PFSK-1 (cell line): Measurements from ENCODE around the gene STIM1.

Experiments
- POLR2AphosphoS5 ChIP-seq: IDR thresholded peaks from 2 replicates; pipeline ENCODE4 v1.6.1; 2012; ENCODE audit warnings: low read depth, mild to moderate bottlenecking, control low read depth, low read length, moderate library complexity
- TAF1 ChIP-seq: IDR thresholded peaks from 2 replicates; pipeline ENCODE4 v1.6.1; 2012; ENCODE audit warnings: low read length, control low read depth, borderline replicate concordance; ENCODE audit not compliant: insufficient read depth
- TF ChIP-seq, protein P1 (sequence below), 2 experiments: IDR thresholded peaks; 2 replicates each; pipeline versions ENCODE4 v1.6.1 to v1.8.0; 2011 to 2012; ENCODE audit warnings: low read depth in 2 of 2, low read length in 2 of 2, control low read depth in 1 of 2, inconsistent platforms in 1 of 2, mild to moderate bottlenecking in 1 of 2, moderate library complexity in 1 of 2; ENCODE audit not compliant: insufficient read depth in 1 of 2

DNA sequence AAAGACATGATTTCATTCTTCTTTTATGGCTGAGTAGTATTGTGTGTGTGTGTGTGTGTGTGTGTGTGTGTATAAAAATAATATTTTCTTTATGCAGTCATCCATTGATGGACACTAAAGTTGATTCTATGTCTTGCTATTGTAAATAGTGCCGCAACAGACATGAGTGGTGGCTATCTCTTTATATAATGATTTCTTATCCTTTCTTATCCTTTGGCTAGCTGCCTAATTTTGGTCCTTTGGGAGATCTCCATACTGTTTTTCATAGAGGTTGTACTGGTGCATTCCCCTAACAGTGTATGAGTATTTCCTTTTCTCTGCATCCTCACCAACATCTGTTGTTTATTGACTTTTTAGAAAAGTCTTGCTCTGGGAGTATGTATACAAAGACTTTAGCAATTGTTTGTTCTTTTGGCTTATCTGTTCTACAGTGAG is 107.0 kb downstream of the STIM1 start:
- TF ChIP-seq, protein P1, sequence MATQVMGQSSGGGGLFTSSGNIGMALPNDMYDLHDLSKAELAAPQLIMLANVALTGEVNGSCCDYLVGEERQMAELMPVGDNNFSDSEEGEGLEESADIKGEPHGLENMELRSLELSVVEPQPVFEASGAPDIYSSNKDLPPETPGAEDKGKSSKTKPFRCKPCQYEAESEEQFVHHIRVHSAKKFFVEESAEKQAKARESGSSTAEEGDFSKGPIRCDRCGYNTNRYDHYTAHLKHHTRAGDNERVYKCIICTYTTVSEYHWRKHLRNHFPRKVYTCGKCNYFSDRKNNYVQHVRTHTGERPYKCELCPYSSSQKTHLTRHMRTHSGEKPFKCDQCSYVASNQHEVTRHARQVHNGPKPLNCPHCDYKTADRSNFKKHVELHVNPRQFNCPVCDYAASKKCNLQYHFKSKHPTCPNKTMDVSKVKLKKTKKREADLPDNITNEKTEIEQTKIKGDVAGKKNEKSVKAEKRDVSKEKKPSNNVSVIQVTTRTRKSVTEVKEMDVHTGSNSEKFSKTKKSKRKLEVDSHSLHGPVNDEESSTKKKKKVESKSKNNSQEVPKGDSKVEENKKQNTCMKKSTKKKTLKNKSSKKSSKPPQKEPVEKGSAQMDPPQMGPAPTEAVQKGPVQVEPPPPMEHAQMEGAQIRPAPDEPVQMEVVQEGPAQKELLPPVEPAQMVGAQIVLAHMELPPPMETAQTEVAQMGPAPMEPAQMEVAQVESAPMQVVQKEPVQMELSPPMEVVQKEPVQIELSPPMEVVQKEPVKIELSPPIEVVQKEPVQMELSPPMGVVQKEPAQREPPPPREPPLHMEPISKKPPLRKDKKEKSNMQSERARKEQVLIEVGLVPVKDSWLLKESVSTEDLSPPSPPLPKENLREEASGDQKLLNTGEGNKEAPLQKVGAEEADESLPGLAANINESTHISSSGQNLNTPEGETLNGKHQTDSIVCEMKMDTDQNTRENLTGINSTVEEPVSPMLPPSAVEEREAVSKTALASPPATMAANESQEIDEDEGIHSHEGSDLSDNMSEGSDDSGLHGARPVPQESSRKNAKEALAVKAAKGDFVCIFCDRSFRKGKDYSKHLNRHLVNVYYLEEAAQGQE (IDR thresholded peaks at IDR 0.05; ENCODE audit: insufficient read depth in 1 of 2, low read depth in 2 of 2, low read length in 2 of 2), result no peak
- TF ChIP-seq POLR2AphosphoS5, result no peak
- no peak for TF ChIP-seq TAF1
